HepG2 (cell line): Measurements from ENCODE around the gene FGFR3. TPM values are rescaled to one million over a fixed set of nuclear protein-coding genes. Genes with fewer than 3 reads are reported as not detected.

Experiments used
- CBX5 ChIP-seq: sonication (generic); formaldehyde crosslinking; IDR thresholded peaks from 2 replicates; pipeline ENCODE4 v1.4.0; 2020; ENCODE audit warnings: missing genetic modification reagents, borderline replicate concordance
- GATA4 ChIP-seq: sonication (generic); IDR thresholded peaks from 2 replicates; pipeline ENCODE4 v1.6.1; 2016; ENCODE audit warnings: antibody characterized with exemption, low read depth, borderline replicate concordance
- IRX3 ChIP-seq: sonication (generic); formaldehyde crosslinking; IDR thresholded peaks from 2 replicates; pipeline ENCODE4 v1.8.1; 2023; ENCODE audit warnings: mild to moderate bottlenecking, low read depth, missing genetic modification reagents, borderline replicate concordance
- KDM6A ChIP-seq: IDR thresholded peaks from 2 replicates; pipeline ENCODE4 v1.6.1; 2016; ENCODE audit warnings: low read depth
- KLF6 ChIP-seq: IDR thresholded peaks from 2 replicates; pipeline ENCODE4 v1.8.0; 2016; ENCODE audit warnings: missing biosample characterization, missing genetic modification reagents
- MED1 ChIP-seq: sonication (generic); formaldehyde crosslinking; IDR thresholded peaks from 2 replicates; pipeline ENCODE4 v1.4.0; 2020; ENCODE audit warnings: missing genetic modification reagents
- MIER2 ChIP-seq: IDR thresholded peaks from 2 replicates; pipeline ENCODE4 v1.6.1; 2016; ENCODE audit warnings: missing biosample characterization, missing genetic modification reagents
- TOE1 ChIP-seq: sonication (generic); formaldehyde crosslinking; IDR thresholded peaks from 2 replicates; pipeline ENCODE4 v1.4.0; 2020; ENCODE audit warnings: mild to moderate bottlenecking, missing genetic modification reagents
- TOPORS ChIP-seq: sonication (generic); formaldehyde crosslinking; IDR thresholded peaks from 2 replicates; pipeline ENCODE4 v1.8.0; 2023; ENCODE audit warnings: mild to moderate bottlenecking, missing genetic modification reagents
- ZBTB1 ChIP-seq: sonication (generic); formaldehyde crosslinking; IDR thresholded peaks from 2 replicates; pipeline ENCODE4 v1.4.0; 2020; ENCODE audit warnings: missing genetic modification reagents, borderline replicate concordance
- ZFP36L1 ChIP-seq: sonication (generic); formaldehyde crosslinking; IDR thresholded peaks from 2 replicates; pipeline ENCODE4 v1.8.0; 2022; ENCODE audit warnings: mild to moderate bottlenecking, missing genetic modification reagents, moderate library complexity
- ZNF331 ChIP-seq: sonication (generic); formaldehyde crosslinking; IDR thresholded peaks from 2 replicates; pipeline ENCODE4 v1.4.0; 2020; ENCODE audit warnings: missing genetic modification reagents
- ZNF383 ChIP-seq: sonication (generic); formaldehyde crosslinking; IDR thresholded peaks from 2 replicates; pipeline ENCODE4 v1.4.0; 2020; ENCODE audit warnings: missing genetic modification reagents, mild to moderate bottlenecking, borderline replicate concordance
- ZNF468 ChIP-seq: sonication (generic); formaldehyde crosslinking; IDR thresholded peaks from 2 replicates; pipeline ENCODE4 v1.8.0; 2022; ENCODE audit warnings: mild to moderate bottlenecking, moderate library complexity, missing genetic modification reagents
- ZNF570 ChIP-seq: sonication (generic); formaldehyde crosslinking; IDR thresholded peaks from 2 replicates; pipeline ENCODE4 v1.4.0; 2020; ENCODE audit warnings: mild to moderate bottlenecking, missing genetic modification reagents, borderline replicate concordance
- ZNF629 ChIP-seq: sonication (generic); formaldehyde crosslinking; conservative IDR thresholded peaks from 2 replicates; pipeline ENCODE4 v1.5.0; 2020; ENCODE audit warnings: missing genetic modification reagents
- ZNF841 ChIP-seq: sonication (generic); formaldehyde crosslinking; IDR thresholded peaks from 2 replicates; pipeline ENCODE4 v1.8.1; 2023; ENCODE audit warnings: missing genetic modification reagents, borderline replicate concordance
- polyA plus RNA-seq, 8 experiments: library from polyadenylated mRNA; depleted of rRNA in 3 of 8; stranded (reverse) in 7 of 8; unstranded in 1 of 8; fragments of >200 nt; fragmentation: Illumina TruSeq in 4 of 8; extraction: Trizol in 4 of 8; gene quantifications; 2 replicates each; pipeline versions ENCODE4 v1.2.1 to v1.2.3, GENCODE V29; 2011 to 2016; ENCODE audit warnings: low read depth in 4 of 8, missing spikeins in 1 of 8, mixed read lengths in 1 of 8; ENCODE audit not compliant: insufficient read depth in 1 of 8
- total RNA-seq, 5 experiments: library from RNA; depleted of rRNA; stranded (reverse); fragments of >200 nt; fragmentation: Illumina TruSeq; extraction: Trizol; gene quantifications; 2 replicates each; pipeline ENCODE4 v1.2.3, GENCODE V29; 2016; ENCODE audit warnings: low read depth in 1 of 5
- TF ChIP-seq, protein P1 (sequence below): IDR thresholded peaks from 2 replicates; pipeline ENCODE4 v1.6.1; 2012; ENCODE audit warnings: inconsistent platforms
- TF ChIP-seq, protein P2 (sequence below), 2 experiments: fragments of 450-650 bp in 1 of 2; sonication (generic) in 1 of 2; formaldehyde crosslinking; IDR thresholded peaks; 2 replicates each; pipeline versions ENCODE4 v1.5.0 to v1.8.0; 2020 to 2022; ENCODE audit warnings: mild to moderate bottlenecking in 1 of 2, missing genetic modification reagents in 1 of 2
- TF ChIP-seq, protein P3 (sequence below): sonication (generic); IDR thresholded peaks from 2 replicates; pipeline ENCODE4 v1.6.1; 2016; ENCODE audit warnings: low read depth, borderline replicate concordance
- TF ChIP-seq, protein P4 (sequence below): sonication (generic); formaldehyde crosslinking; IDR thresholded peaks from 2 replicates; pipeline ENCODE4 v1.5.1; 2020; ENCODE audit warnings: missing genetic modification reagents, mild to moderate bottlenecking, borderline replicate concordance
- TF ChIP-seq, protein P5 (sequence below): sonication (generic); formaldehyde crosslinking; IDR thresholded peaks from 2 replicates; pipeline ENCODE4 v1.5.0; 2020; ENCODE audit warnings: missing genetic modification reagents, mild to moderate bottlenecking, borderline replicate concordance
- TF ChIP-seq, protein P6 (sequence below): sonication (generic); formaldehyde crosslinking; IDR thresholded peaks from 2 replicates; pipeline ENCODE4 v1.8.0; 2022; ENCODE audit warnings: mild to moderate bottlenecking, missing genetic modification reagents

The FGFR3 gene
- total and polyA plus RNA-seq, 2 of the 13 experiments (the other 11 are each of a cell fraction or from before 2014, with no cell fraction given) = 103 to 109 TPM

DNA sequence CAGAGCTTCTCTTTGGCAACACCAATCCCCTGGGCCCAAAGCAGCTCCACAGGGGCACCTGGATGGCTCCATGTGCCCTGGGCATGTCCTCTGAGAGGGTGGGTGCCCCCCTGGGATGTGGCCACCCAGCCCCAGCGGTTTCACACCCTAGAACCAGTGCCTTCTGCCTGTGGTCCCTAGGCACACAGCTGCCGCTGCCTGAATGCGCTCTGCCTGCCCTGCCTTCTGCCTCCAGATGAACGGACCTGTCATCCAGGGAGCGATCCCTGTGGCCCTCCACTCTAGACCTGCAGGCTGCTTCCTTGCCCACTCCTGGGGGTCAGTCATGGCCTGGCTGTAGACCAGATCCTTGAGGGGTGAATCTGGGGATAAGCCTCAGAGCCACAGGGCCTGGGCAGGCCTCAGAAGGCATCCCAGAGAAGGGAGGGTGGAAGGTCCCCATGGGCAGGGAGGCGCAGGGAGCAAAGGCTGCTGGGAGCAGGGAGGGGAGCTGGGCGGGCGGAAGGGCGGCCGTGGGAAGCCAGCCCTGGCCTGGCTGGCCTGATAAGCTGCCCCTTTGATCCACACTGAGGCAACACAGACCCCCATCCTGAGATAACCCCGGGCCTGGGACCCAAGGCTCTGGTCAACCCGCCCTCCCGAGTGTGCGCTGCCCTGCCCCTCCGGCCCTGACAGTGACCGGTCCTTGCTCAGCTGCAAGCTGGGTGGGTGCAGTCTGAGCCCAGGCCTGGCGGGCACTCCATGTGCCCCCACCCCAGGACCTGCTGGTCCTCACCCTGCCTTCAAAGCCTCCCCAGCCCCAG, 8.1 kb upstream of the FGFR3 start (continued):
- TF ChIP-seq, protein P1, sequence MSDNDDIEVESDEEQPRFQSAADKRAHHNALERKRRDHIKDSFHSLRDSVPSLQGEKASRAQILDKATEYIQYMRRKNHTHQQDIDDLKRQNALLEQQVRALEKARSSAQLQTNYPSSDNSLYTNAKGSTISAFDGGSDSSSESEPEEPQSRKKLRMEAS = no peak
- TF ChIP-seq GATA4 (peak; percentile 89), KDM6A (CRISPR knock-in tag) (no peak), TOPORS (CRISPR knock-in tag) (no peak), ZNF629 (no peak), ZFP36L1 (CRISPR knock-in tag) (no peak), IRX3 (CRISPR knock-in tag) (peak; percentile 60; the same call in 1 of the 2 replicates), ZNF468 (CRISPR knock-in tag) (0 out of 2 replicates have a peak, but pooled peaks have one; percentile 29), TOE1 (no peak), ZNF570 (CRISPR knock-in tag) (no peak), ZNF331 (CRISPR knock-in tag) (no peak), MED1 (CRISPR knock-in tag) (peak; percentile 89), ZNF841 (CRISPR knock-in tag) (no peak), ZNF383 (CRISPR knock-in tag) (0 out of 2 replicates have a peak, but pooled peaks have one; percentile 52), MIER2 (CRISPR knock-in tag) (no peak), KLF6 (CRISPR knock-in tag) (no peak), CBX5 (peak; percentile 17; the same call in 1 of the 2 replicates), ZBTB1 (CRISPR knock-in tag) (no peak)
- TF ChIP-seq, protein P2, sequence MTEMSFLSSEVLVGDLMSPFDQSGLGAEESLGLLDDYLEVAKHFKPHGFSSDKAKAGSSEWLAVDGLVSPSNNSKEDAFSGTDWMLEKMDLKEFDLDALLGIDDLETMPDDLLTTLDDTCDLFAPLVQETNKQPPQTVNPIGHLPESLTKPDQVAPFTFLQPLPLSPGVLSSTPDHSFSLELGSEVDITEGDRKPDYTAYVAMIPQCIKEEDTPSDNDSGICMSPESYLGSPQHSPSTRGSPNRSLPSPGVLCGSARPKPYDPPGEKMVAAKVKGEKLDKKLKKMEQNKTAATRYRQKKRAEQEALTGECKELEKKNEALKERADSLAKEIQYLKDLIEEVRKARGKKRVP (CRISPR knock-in tag; IDR thresholded peaks at IDR 0.05) = no peak
- TF ChIP-seq, protein P3, sequence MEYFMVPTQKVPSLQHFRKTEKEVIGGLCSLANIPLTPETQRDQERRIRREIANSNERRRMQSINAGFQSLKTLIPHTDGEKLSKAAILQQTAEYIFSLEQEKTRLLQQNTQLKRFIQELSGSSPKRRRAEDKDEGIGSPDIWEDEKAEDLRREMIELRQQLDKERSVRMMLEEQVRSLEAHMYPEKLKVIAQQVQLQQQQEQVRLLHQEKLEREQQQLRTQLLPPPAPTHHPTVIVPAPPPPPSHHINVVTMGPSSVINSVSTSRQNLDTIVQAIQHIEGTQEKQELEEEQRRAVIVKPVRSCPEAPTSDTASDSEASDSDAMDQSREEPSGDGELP = peak; percentile 74; the same call in 1 of the 2 replicates
- TF ChIP-seq, protein P4, sequence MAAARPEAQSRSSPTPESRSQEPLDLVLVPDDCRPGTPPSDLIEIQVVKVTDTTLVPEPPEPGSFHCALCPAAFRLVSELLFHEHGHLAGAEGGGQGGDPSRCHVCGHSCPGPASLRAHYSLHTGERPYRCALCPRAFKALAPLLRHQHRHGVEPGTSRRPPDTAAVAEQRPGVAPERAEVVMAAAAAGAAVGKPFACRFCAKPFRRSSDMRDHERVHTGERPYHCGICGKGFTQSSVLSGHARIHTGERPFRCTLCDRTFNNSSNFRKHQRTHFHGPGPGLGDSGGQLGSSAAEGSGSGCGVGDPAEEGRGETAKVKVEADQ (CRISPR knock-in tag) = no peak
- TF ChIP-seq, protein P5, sequence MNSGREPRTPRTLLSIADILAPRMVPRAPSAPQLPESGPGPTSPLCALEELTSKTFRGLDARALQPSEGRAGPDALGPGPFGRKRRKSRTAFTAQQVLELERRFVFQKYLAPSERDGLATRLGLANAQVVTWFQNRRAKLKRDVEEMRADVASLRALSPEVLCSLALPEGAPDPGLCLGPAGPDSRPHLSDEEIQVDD = no peak
- TF ChIP-seq, protein P6, sequence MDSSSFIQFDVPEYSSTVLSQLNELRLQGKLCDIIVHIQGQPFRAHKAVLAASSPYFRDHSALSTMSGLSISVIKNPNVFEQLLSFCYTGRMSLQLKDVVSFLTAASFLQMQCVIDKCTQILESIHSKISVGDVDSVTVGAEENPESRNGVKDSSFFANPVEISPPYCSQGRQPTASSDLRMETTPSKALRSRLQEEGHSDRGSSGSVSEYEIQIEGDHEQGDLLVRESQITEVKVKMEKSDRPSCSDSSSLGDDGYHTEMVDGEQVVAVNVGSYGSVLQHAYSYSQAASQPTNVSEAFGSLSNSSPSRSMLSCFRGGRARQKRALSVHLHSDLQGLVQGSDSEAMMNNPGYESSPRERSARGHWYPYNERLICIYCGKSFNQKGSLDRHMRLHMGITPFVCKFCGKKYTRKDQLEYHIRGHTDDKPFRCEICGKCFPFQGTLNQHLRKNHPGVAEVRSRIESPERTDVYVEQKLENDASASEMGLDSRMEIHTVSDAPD (CRISPR knock-in tag) = 0 out of 2 replicates have a peak, but pooled peaks have one; percentile 74
